Skeletal muscle satellite cell (primary cell): ENCODE results near the gene C14orf93.
A peak's percentile ranks its signal among the peaks of the same experiment; 100 is the strongest.
"Not testable (repeated sequence)": the region's sequence is repeated elsewhere in the genome, so short reads cannot be mapped to it uniquely, and the experiment has no call there.

Source experiments
- H3K27me3 ChIP-seq: 2 replicates; pipeline ENCODE4 v1.7.0; 2013; ENCODE audit warnings: low read length; ENCODE audit not compliant: control insufficient read depth, insufficient read depth
- H3K36me3 ChIP-seq: 2 replicates; pipeline ENCODE4 v1.7.0; 2013; ENCODE audit warnings: mild to moderate bottlenecking, control low read depth, low read length; ENCODE audit not compliant: insufficient read depth
- H3K4me1 ChIP-seq: 2 replicates; pipeline ENCODE4 v1.7.0; 2013; ENCODE audit warnings: low read length; ENCODE audit not compliant: control insufficient read depth, insufficient read depth
- H3K4me2 ChIP-seq: 2 replicates; pipeline ENCODE4 v1.7.0; 2013; ENCODE audit warnings: mild to moderate bottlenecking, low read length
- H3K4me3 ChIP-seq: 2 replicates; pipeline ENCODE4 v1.7.0; 2013; ENCODE audit warnings: low read length
- H3K9ac ChIP-seq: 2 replicates; pipeline ENCODE4 v1.7.0; 2013; ENCODE audit warnings: mild to moderate bottlenecking, low read depth, low read length, moderate library complexity
- H3K9me3 ChIP-seq: replicated peaks from 2 replicates; pipeline ENCODE4 v1.7.0; 2013; ENCODE audit warnings: mild to moderate bottlenecking, control low read depth, low read length

C14orf93 gene

DNA sequence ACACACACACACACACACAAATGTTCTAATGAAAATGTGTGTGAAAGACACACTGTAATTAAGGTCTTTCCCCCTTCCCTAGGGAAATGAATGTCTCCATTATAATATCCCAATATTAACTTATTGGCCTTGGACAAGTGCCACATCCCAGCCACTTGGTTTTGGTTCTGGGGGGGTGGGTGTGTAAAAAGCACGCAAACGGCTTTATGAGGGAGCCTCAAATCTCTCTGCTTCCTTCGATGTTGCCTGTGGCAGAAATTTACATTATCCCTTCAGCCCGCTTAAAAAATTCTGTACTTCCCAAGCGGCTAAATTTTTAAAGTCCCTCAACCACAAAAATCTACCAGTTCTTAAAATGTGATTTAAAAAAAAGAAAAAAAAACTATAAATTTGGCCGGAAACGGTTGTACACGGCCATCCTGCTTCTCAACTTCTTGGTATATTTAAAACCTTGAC is 432 bp downstream of the C14orf93 start:
- peak overlapping the region; percentile 68 for H3K9ac ChIP-seq
- H3K4me3 ChIP-seq: peak overlapping the region; percentile 76
- H3K9me3 ChIP-seq: no peaks in the 10 kb centered on the region

DNA sequence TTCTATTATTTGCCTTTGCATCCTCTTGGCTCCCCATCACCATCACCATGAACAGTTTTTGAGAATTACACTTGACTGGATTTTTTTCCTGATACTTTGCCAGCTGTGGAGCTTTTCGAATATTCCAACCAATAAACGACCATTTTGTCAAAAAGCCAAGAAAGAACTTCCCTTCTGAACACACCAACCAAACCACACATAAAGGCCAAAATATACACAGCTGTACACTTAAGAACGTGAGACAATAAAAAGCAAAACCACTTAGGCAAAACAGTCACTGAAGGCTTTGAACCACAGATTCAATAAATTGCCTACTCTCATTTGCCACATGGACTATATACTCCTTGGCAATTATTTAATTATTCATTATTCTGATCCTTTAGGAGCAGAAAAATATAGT is 1.1 kb downstream of the C14orf93 start:
- Histone ChIP-seq H3K9me3 (no peaks in the 10 kb centered on the region), H3K27me3 (no peaks in the 10 kb centered on the region), H3K4me2 (peak overlapping the region; percentile 85), H3K9ac (no peak overlapping the region), H3K4me1 (peaks cover 38% of the 10 kb centered on the region), H3K36me3 (no peaks in the 10 kb centered on the region), H3K4me3 (no peak overlapping the region)

More for the DNA sequence above, 432 bp downstream of the C14orf93 start:
- Histone ChIP-seq H3K36me3 (no peaks in the 10 kb centered on the region), H3K4me1 (peaks cover 38% of the 10 kb centered on the region), H3K27me3 (no peaks in the 10 kb centered on the region), H3K4me2 (peak overlapping the region; percentile 85)

DNA sequence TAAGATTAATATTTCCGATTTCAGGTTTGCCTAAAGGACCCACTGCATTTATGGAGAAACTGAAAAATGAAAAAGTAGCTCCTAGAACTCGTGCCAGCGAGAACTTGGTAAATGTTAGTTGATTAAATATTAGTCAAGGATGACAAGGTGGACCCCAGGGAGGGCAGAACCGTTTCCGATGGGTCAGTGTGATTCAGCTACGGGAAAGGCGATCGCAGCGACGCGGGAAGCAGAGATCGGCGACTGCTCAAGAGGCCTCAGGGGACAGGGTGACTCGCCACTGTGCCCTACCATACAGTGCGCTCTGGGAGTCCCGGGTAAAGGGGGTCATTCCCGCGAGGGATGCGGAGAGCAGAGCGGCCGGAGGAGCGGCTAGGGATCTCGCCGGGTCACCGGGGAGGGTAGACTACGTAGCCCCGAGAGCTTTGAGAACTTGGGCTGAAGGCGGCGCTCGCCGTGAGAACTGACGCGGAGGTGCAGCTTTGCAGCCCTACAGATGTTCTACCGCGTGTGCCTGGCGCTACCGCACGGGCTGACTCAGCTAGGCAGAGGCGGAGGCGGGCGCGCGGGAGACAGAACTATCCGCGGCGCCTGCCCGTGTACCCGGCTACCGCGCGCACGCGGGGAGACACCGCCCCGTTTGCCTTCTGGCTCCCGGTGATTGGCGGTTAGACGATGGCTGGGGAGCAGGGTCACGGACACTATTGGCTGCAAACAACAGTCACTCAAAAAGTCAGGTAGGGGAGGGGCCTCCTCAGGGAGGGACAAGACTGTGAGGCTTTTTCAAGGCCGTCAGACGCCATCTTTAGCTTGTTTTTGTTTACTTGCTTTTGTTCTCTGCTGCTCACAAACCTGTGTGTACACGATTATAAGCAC is 3.2 kb downstream of the C14orf93 start:
- peaks cover 38% of the 10 kb centered on the region for H3K4me1 ChIP-seq
- no peaks in the 10 kb centered on the region for H3K36me3 ChIP-seq
- peak overlapping the region; percentile 79 for H3K4me3 ChIP-seq
- peak overlapping the region; percentile 89 for H3K9ac ChIP-seq
- no peaks in the 10 kb centered on the region for H3K9me3 ChIP-seq
- H3K4me2 ChIP-seq: peak overlapping the region; percentile 93
- no peaks in the 10 kb centered on the region for H3K27me3 ChIP-seq

DNA sequence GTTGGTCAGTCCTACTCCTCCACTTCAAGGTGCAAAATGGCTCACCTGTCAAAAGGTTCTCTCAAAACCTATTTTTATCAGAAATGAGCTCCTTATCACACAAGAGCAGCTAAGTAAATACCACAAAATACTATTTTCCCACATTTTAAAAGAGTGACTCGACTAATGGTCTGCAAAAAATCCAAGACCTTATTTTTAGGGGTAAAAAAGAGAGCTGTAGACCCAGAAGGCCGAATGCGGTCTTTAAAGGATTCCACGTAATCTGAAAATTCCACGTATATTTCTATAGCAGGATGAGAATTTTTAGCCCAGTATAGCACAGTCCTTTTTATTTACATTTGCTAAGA is 3.8 kb downstream of the C14orf93 start:
- no peaks in the 10 kb centered on the region for H3K36me3 ChIP-seq
- H3K4me1 ChIP-seq: peaks cover 38% of the 10 kb centered on the region
- H3K27me3 ChIP-seq: no peaks in the 10 kb centered on the region
- H3K4me2 ChIP-seq: peak overlapping the region; percentile 93
- no peaks in the 10 kb centered on the region for H3K9me3 ChIP-seq
- H3K9ac ChIP-seq: peak overlapping the region; percentile 89
- H3K4me3 ChIP-seq: peak overlapping the region; percentile 79

DNA sequence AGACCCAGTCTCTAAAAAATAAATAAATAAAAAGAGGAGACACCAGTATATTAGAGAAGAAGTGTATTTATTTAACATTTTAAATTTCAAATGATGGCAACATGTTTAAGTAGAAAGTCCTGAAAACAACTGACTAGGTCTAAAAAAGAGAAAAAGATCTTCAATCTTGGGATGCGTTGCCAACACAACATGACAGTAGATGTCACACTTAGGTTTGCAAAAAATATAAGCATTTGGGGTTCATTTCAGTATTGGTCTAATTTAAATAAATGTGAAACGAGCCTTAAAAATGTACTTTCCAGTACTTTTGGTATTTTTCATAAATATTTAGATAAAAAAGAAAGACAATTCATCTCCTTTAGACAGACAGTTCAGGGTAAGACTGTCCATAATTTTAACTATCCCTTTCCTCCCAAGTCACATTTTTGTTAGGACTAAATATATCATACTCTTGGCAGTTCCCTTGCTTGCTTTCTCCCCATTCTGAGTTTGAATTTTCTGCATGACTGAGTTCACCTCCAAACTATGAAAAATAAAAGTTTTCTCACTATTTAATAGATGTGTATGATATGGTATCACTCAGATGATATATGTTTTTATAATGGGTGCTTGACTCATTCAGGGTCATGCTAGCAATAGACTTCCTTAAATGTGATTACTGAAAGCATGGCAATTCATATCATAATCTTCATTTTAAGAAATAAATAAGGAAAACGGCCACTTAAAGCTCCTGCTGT is 4.3 kb downstream of the C14orf93 start:
- H3K4me3 ChIP-seq: peak overlapping the region; percentile 79
- H3K9ac ChIP-seq: peak overlapping the region; percentile 89
- peak overlapping the region; percentile 93 for H3K4me2 ChIP-seq

DNA sequence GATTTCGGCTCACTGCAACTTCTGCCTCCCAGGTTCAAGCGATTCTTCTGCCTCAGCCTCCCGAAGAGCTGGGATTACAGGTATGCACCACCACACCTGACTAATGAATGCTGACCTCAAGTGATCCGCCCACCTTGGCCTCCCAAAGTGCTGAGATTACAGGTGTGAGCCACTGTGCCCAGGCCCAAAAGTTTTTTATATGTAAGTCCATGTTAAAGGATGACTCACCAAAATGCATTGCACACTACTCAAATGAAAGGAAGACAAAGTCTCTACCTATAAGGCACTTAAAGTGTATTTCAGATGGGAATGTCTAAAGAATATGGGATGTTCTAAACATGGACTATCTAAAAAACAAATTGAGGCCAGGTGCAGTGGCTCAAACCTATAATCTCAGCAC is 5.7 kb downstream of the C14orf93 start:
- not testable (repeated sequence) for H3K27me3 ChIP-seq, H3K9ac ChIP-seq, H3K4me2 ChIP-seq, H3K36me3 ChIP-seq, H3K9me3 ChIP-seq, H3K4me3 ChIP-seq
- H3K4me1 ChIP-seq: peaks cover 30% of the 10 kb centered on the region

More for the DNA sequence above, 4.3 kb downstream of the C14orf93 start:
- Histone ChIP-seq H3K36me3 (no peaks in the 10 kb centered on the region), H3K4me1 (peaks cover 38% of the 10 kb centered on the region), H3K27me3 (no peaks in the 10 kb centered on the region), H3K9me3 (no peaks in the 10 kb centered on the region)

DNA sequence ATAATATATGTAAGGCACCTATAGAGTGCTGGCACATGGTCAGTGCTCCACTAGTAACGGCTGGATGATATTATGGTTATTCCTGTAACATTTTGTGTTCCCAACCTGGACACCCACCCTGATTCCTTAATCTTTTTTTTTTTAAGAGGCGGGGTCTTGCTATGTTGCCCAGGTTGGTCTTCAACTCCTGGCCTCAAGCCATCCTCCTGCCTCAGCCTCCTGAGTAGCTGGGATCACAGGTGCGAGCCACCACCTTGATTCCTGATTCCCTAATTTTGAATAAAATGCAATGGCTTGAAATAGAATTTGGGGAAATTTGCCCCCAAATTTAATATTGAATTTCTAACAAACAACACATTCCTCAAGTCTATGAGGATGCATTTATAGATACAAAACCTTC is 7.4 kb downstream of the C14orf93 start:
- no peaks in the 10 kb centered on the region for H3K36me3 ChIP-seq
- peaks cover 20% of the 10 kb centered on the region for H3K4me1 ChIP-seq
- no peak overlapping the region for H3K4me3 ChIP-seq
- no peak overlapping the region for H3K4me2 ChIP-seq
- no peak overlapping the region for H3K9ac ChIP-seq
- no peaks in the 10 kb centered on the region for H3K9me3 ChIP-seq
- H3K27me3 ChIP-seq: no peaks in the 10 kb centered on the region

DNA sequence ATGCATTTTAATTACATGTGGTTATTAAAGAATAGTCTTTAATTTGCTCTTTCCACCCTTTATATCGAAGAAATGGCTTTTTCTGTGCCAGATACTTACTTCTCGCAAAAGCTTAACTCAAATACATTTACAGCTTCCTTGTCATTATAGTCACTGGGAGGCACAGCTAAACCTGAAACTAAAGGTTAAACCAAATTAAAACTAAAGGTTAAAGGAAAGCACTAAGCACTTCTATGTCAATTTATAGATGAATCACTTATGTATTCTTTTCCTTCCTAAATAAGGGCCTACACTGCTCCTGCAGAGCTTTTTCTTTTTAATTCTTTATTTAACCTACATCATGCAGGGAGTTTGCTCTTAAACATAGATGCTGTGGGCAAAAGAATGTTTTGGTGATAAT is 9.1 kb downstream of the C14orf93 start:
- Histone ChIP-seq H3K27me3 (no peaks in the 10 kb centered on the region), H3K4me2 (no peak overlapping the region), H3K4me3 (no peak overlapping the region), H3K36me3 (no peaks in the 10 kb centered on the region), H3K9me3 (no peaks in the 10 kb centered on the region), H3K4me1 (peaks cover 10% of the 10 kb centered on the region), H3K9ac (no peak overlapping the region)

DNA sequence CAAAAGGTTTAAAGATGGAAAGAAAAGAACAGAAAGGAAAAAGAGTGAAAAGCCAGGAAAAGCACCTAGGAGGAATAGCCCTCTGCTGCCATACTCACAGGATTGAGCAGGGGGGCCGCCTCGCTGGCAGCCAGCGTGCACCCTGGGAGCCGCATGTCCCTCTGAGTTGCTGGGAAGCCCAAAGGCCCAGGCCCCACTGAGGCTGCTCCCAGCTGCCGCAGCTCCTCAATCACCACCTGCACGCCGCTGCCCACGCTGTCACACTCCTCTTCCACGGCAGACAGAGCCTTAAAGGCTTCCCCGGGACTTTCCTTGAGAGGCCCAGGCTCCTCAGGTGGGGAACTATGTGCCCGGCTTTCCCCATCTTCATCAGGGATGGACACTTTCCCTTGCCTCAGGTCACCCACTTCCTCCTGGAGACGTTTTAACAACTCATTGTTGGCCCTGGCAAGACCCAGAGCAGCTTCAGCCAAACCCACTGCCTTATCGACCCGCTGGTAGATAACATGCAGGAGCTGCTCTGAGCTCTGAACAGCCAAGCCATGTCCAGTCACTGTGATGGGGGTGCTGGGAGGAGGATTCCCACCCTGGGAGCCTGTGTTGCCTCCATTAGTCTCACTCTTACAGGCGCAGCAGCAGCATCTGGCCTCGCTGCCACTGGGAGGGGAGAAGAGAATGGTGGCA is 11.5 kb downstream of the C14orf93 start:
- Histone ChIP-seq H3K9ac (no peak overlapping the region), H3K27me3 (no peaks in the 10 kb centered on the region)

DNA sequence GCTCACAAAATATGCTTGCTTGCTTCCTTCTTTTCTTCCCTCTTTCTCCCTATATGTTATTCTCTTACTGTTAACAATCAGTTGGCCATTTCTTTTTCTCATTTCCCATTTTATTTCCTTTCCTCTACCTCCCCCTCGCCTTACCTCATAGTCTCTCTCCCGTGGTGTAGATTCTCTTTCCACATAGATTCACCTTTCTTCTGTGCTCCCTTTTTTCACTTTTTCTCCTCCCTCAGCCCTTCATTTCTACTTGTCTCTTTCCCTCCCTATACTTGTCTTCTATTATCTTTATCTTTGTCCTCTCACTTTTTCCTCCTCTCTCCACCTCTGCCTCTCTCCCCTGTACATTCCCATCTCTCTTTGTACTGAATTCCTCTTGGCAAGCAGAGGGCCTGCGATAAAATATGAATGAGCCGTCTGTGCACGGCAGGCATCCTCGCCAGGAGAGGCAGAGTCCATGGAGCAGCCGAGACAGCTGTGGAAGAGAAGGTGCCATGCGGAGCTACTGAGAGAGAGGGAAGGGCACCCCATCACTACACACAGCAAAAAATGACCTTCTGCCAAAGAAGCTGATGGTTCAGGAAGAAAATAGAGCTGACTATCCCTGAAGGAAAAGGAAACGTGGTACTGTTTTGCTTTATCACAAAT is 12.1 kb downstream of the C14orf93 start:
- Histone ChIP-seq H3K4me3 (no peak overlapping the region), H3K27me3 (no peaks in the 10 kb centered on the region)

More for the DNA sequence above, 11.5 kb downstream of the C14orf93 start:
- no peaks in the 10 kb centered on the region for H3K36me3 ChIP-seq
- H3K9me3 ChIP-seq: no peaks in the 10 kb centered on the region
- no peak overlapping the region for H3K4me3 ChIP-seq
- peaks cover 6% of the 10 kb centered on the region for H3K4me1 ChIP-seq
- H3K4me2 ChIP-seq: no peak overlapping the region

More for the DNA sequence above, 12.1 kb downstream of the C14orf93 start:
- Histone ChIP-seq H3K4me2 (no peak overlapping the region), H3K4me1 (peaks cover 6% of the 10 kb centered on the region), H3K36me3 (no peaks in the 10 kb centered on the region), H3K9ac (no peak overlapping the region), H3K9me3 (no peaks in the 10 kb centered on the region)
